Fibroblast of lung (primary cell): Measurements from ENCODE around the gene VPS13D.

Experiments used
- CTCF ChIP-seq, 2 donors: IDR thresholded peaks in 1 of 2; conservative IDR thresholded peaks in 1 of 2; 1 replicate in 1 of 2; 2 replicates in 1 of 2; pipeline ENCODE4 v1.5.1; 2011 to 2012; ENCODE audit warnings: low read length in 2 of 2, control low read depth in 1 of 2, inconsistent platforms in 1 of 2, low read depth in 1 of 2, mild to moderate bottlenecking in 1 of 2
- EZH2 ChIP-seq: IDR thresholded peaks from 2 replicates; pipeline ENCODE4 v1.5.1; 2012; ENCODE audit warnings: low read length, control low read depth, mild to moderate bottlenecking; ENCODE audit errors: missing control alignments

DNA sequence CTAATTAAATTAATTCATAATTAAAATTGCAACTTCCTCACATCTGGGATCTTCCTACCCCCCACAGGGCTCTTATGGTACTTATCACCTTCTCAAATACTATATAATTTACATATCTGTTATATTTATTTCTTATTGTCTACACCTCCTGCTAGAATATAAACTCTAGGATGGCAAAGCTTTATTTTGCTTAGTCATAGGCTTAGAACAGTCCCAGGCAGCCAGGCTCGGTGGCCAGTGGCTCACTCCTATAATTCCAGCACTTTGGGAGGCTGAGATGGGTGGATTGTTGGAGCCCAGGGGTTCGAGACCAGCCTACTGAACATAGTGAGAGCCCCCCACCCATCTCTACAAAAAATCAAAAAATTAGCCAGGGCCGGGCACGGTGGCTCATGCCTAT, 10.0 kb upstream of the VPS13D start:
- TF ChIP-seq EZH2 (no peak), CTCF (conservative IDR thresholded peaks at IDR 0.05 in 1 of 2, IDR thresholded peaks at IDR 0.05 in 1 of 2; ENCODE audit: low read depth in 1 of 2, low read length in 2 of 2) (no peak)
